Activated CD4-positive, alpha-beta T cell treated with anti-CD3 and anti-CD28 coated beads, Interleukin-2, amount 50 U/mL, for 16 hours (primary cell): ENCODE results near the gene HOXA4.

Source experiments
- DNase-seq: peaks from one replicate; pipeline ENCODE4 v3.0.0-alpha.2; 2020

HOXA4 gene

GRCh38 chr7:27168265-27168947, 37.8 kb upstream of the HOXA4 start:
- DNase-seq = no peak

- no peak for DNase-seq
Measured at GRCh38 chr7:27167916-27168264, 37.3 kb upstream of the HOXA4 start.

- no peak for DNase-seq
Measured at GRCh38 chr7:27166531-27167505, 36.3 kb upstream of the HOXA4 start.

GRCh38 chr7:27165996-27166530, 35.5 kb upstream of the HOXA4 start:
- no peak for DNase-seq

GRCh38 chr7:27165089-27165995, 34.8 kb upstream of the HOXA4 start, which contains the start of gene HOXA9:
HOXA9 (minus strand) TSS chr7:27165537; CDS start chr7:27165457, 80 bp downstream.
- DNase-seq = no peak

GRCh38 chr7:27164367-27165088, 34.0 kb upstream of the HOXA4 start:
- DNase-seq = no peak

GRCh38 chr7:27164045-27164366, 33.4 kb upstream of the HOXA4 start:
- no peak for DNase-seq

- no peak for DNase-seq
Measured at GRCh38 chr7:27163288-27164044, 32.9 kb upstream of the HOXA4 start.

- DNase-seq = no peak
Measured at GRCh38 chr7:27162561-27163287, 32.2 kb upstream of the HOXA4 start.

- DNase-seq = no peak
Measured at GRCh38 chr7:27161721-27162560, 31.4 kb upstream of the HOXA4 start.

- DNase-seq = no peak
Measured at GRCh38 chr7:27161214-27161720, 30.7 kb upstream of the HOXA4 start.

GRCh38 chr7:27160546-27161213, 30.1 kb upstream of the HOXA4 start:
- peak; percentile 80 for DNase-seq

GRCh38 chr7:27160145-27160545, 29.6 kb upstream of the HOXA4 start:
- no peak for DNase-seq

GRCh38 chr7:27159266-27160144, 28.9 kb upstream of the HOXA4 start:
- DNase-seq = no peak

GRCh38 chr7:27158436-27159265, 28.1 kb upstream of the HOXA4 start:
- DNase-seq = no peak

- no peak for DNase-seq
Measured at GRCh38 chr7:27157702-27158431, 27.3 kb upstream of the HOXA4 start.
